ES-I3 (cell line): ENCODE measurements around the gene HSPB8.

Experiments used
- H3K36me3 ChIP-seq: 2 replicates; pipeline ENCODE4 v1.6.1; 2013; ENCODE audit warnings: mild to moderate bottlenecking, low read length, control low read depth, moderate library complexity; ENCODE audit not compliant: insufficient read depth
- H3K4me1 ChIP-seq: 2 replicates; pipeline ENCODE4 v1.6.1; 2013; ENCODE audit warnings: mild to moderate bottlenecking, control low read depth, low read length; ENCODE audit not compliant: insufficient read depth
- H3K9ac ChIP-seq: 2 replicates; pipeline ENCODE4 v1.6.1; 2013; ENCODE audit warnings: low read depth, mild to moderate bottlenecking, low read length, moderate library complexity
- H3K9me3 ChIP-seq: 2 replicates; pipeline ENCODE4 v1.6.1; 2013; ENCODE audit warnings: mild to moderate bottlenecking, low read length, moderate library complexity; ENCODE audit not compliant: control insufficient read depth, insufficient read depth

The HSPB8 gene

DNA sequence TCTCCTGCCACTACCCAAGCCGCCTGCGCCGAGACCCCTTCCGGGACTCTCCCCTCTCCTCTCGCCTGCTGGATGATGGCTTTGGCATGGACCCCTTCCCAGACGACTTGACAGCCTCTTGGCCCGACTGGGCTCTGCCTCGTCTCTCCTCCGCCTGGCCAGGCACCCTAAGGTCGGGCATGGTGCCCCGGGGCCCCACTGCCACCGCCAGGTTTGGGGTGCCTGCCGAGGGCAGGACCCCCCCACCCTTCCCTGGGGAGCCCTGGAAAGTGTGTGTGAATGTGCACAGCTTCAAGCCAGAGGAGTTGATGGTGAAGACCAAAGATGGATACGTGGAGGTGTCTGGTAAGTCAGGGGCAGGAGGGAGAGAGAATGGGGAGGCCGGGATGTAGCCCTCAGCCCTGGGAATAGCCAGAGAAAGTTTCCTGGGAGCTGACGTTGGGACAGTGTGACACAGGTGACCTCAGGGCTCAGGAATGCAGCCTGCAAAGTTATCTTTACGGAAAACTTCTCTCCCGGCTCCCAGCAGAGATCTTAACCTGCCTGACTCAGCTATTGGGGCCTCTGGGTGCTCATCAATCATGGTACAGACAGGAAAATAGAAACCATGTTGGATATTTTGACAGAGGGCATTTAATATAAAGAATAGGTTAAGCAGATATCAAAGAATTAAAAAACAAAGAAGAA lies 747 bp downstream of the HSPB8 start:
- peaks cover 37% of the 10 kb centered on the region for H3K4me1 ChIP-seq

DNA sequence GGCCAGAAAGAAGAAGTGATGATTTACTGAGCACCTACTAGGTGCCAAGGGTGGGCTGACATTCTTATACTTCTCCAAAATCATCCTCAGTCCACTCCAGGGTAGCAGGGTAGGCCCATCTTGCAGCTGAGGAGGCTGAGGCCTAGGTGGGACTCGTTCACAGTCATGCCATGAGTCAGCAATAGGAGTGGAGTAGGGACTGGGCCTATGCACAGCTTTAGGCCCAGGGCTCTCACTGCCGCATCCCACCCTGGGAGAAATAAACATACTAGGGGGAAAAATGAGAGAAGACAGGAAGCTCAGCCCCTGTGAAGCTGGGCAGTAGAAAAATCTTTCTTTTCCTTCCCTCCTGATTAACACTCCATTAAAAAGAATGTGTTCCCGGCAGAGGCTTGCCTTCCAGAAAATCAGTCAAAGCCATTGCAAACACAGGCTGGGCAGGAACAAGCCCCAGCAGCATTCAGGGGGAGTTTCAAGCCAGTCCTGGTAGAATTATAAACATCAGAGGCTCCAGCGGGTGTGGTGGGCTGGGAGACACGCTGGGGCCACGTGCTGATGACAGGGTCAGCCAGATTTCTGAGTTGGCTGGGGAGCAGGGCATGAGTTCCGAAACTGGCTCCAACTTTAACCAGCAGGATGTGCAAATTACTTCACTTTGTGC lies 1.8 kb downstream of the HSPB8 start:
- Histone ChIP-seq H3K9ac (peak overlapping the region; percentile 52), H3K36me3 (no peaks in the 10 kb centered on the region), H3K4me1 (peaks cover 37% of the 10 kb centered on the region), H3K9me3 (no peaks in the 10 kb centered on the region)

More for the DNA sequence above, 747 bp downstream of the HSPB8 start:
- Histone ChIP-seq H3K9me3 (no peaks in the 10 kb centered on the region), H3K9ac (peak overlapping the region; percentile 52), H3K36me3 (no peaks in the 10 kb centered on the region)

DNA sequence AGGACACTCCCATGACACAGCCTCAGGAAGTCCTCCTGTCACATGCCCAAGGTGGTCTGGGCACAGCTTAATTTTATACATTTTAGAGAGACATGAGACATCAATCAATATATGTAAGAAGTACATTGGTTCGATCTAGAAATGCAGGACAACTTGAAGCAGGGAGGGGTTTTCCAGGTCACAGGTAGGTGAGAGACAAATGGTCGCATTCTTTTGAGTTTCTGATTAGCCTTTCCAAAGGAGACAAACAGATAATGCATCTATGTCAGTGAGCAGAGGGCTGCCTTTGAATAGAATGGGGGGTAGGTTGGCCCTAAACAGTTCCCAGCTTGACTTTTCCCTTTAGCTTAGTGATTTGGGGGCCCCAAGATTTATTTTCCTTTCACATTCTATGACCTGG lies 2.5 kb downstream of the HSPB8 start:
- peak overlapping the region; percentile 52; the same call in 1 of the 2 replicates for H3K9ac ChIP-seq
- peaks cover 33% of the 10 kb centered on the region for H3K4me1 ChIP-seq
- H3K36me3 ChIP-seq = no peaks in the 10 kb centered on the region
- H3K9me3 ChIP-seq = no peaks in the 10 kb centered on the region

DNA sequence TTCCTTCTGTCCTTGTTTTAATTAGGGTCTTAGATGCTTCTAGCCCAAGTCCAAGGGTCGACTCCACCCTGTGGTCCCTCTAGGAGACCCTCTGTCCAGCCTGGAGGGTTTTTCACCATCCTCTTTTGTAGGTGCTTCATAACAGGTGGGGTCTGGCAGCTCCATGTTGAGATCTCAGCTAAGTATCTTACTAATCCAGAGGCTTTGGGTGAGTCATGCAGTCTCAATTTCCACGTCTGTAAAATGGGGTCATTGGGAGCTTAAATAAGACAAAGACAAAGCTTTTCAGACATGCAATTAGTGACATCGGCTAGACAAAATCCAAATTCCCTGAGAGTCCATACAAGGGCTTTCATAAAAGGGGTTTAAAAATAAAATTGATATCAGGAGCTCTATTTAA lies 3.2 kb downstream of the HSPB8 start:
- Histone ChIP-seq H3K9ac (no peak overlapping the region), H3K4me1 (peaks cover 29% of the 10 kb centered on the region), H3K36me3 (no peaks in the 10 kb centered on the region), H3K9me3 (no peaks in the 10 kb centered on the region)

DNA sequence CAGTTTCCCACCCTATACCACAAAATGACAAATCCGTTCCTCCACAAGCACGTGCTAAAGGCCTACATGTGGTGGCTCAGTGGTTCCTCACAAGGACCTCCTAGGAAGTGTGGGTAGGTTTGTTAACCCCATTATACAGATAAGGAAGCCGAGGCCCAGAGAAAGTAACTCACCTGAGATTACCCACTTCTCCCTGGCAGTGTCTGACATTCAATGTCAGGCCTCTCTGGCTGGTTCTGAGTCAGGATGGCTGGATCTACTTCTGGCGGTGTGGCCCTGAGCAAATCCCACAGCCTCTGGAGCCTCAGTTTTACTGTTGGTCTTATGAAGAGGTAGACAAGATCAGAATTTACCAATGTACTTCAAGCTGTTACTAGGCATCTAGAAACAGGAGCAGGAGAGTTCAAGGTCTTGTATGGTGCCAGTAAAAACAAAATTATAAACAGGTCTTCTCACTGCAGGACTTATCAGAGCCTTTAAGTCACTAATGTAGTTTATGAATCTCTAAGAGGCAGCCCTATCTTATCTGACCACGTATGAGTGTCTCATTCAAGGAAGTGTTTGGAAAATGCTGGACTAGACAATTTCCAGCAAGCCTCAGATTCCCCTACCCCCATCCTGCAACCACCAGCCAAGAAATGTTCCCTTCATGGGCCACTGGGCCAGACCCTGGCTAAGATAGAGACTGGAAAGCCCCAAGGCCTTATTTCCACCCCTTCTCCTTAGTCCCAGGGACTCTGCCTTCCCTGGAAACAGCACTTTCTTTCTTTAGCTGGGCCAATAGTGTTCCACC lies 4.2 kb downstream of the HSPB8 start:
- Histone ChIP-seq H3K9ac (no peak overlapping the region), H3K36me3 (no peaks in the 10 kb centered on the region), H3K9me3 (no peaks in the 10 kb centered on the region), H3K4me1 (peaks cover 27% of the 10 kb centered on the region)

DNA sequence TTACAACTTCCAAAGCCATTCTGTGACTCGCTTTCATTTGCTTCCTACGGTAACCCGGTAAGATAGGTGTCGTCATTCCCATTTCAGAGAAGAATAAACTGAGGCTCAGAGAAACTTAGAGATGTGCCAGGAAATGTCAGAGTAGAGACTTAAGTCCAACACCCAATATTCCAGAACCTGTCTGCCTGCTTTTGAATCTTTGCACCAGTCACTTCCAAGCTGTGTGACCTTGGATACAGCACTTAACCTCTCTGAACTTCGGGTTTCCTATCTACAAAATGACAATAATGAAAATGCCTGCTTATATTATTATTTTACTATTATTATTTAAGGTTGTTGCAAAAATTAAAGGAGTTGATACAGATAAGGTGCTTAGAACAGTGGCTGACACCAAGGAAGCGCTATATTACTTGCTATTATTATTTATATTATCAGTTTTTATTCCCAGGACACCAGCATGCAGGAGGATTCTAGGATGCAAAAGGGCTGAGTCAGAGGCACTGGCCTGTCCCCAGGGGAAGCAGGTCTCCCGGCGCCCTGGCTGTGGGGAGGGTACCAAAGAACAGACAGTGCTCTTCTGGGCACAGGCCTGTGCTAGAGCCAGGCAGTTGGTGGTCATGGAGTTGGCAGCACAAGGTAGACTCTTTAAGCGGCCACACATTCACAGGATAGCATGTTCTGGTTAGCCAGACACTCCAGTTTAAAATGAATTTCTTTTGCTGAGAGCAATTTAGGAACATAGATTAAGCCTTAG lies 5.4 kb downstream of the HSPB8 start:
- H3K4me1 ChIP-seq = peaks cover 23% of the 10 kb centered on the region
- H3K36me3 ChIP-seq = no peaks in the 10 kb centered on the region
- H3K9me3 ChIP-seq = 0 out of 2 replicates have a peak, but pooled peaks cover 2% of the 10 kb centered on the region
- no peak overlapping the region for H3K9ac ChIP-seq

DNA sequence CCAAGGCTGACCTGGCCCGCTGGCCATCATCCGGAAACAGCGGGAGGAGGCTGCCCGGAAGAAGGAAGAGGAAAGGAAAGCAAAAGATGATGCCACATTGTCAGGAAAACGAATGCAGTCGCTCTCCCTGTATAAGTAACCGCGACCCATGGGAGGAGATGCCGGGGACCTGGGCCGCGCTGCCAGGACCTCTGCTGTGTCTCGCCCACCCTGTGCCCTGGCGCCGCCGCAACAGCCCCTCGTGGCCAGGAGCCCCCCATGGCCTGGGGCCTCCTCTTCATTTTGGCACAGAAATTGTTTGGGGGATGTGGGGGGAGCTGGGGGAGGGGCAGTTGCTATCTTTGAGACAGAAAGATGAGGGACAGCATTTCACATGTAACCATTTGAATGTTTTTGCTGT lies 16.5 kb downstream of the HSPB8 start:
- Histone ChIP-seq H3K9ac (no peak overlapping the region), H3K9me3 (no peaks in the 10 kb centered on the region), H3K4me1 (peaks cover 4% of the 10 kb centered on the region; the same call in 1 of the 2 replicates), H3K36me3 (no peaks in the 10 kb centered on the region)

DNA sequence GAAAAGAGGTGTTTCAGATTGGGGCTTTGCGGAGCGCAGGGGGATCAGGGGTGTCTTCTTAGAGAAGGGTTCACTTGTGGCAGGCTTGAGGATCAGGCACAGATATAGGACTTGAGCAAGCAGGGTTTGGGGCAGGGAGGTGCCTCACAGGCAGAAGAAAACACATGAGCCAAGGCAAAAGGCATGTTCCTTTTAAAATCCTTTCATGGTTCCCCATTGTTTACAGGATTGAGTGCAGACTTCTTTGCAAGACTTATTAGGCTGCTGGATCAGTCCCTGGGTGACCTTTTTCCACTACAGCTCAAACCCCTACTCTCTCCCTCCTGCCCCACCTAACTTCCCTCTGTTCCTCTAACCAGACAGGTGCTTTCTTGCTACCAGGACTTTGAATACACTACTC lies 19.7 kb downstream of the HSPB8 start:
- H3K9me3 ChIP-seq = no peaks in the 10 kb centered on the region
- H3K9ac ChIP-seq = no peak overlapping the region
- peaks cover 11% of the 10 kb centered on the region; the same call in 1 of the 2 replicates for H3K4me1 ChIP-seq
- no peaks in the 10 kb centered on the region for H3K36me3 ChIP-seq

DNA sequence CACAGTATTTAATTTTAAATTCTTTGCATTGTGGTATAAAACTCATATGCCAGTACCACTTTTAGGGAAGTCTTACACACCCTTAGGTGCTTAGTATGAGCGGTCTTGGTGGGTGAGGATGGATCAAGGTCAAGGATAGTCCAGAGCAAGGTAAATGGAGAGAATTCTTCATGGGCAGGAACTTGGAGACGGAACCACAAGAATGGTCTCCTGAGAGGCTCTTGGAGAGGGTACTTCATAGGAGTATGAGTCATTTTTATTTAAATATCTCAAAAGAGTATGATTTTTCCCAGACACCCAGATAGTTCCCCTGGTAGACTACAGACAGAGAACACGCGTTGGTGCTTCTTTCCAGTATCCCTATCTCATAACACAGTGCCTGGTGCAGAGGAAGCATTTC lies 21.9 kb downstream of the HSPB8 start:
- Histone ChIP-seq H3K36me3 (no peaks in the 10 kb centered on the region), H3K9me3 (no peaks in the 10 kb centered on the region), H3K4me1 (peaks cover 11% of the 10 kb centered on the region; the same call in 1 of the 2 replicates), H3K9ac (no peak overlapping the region)

DNA sequence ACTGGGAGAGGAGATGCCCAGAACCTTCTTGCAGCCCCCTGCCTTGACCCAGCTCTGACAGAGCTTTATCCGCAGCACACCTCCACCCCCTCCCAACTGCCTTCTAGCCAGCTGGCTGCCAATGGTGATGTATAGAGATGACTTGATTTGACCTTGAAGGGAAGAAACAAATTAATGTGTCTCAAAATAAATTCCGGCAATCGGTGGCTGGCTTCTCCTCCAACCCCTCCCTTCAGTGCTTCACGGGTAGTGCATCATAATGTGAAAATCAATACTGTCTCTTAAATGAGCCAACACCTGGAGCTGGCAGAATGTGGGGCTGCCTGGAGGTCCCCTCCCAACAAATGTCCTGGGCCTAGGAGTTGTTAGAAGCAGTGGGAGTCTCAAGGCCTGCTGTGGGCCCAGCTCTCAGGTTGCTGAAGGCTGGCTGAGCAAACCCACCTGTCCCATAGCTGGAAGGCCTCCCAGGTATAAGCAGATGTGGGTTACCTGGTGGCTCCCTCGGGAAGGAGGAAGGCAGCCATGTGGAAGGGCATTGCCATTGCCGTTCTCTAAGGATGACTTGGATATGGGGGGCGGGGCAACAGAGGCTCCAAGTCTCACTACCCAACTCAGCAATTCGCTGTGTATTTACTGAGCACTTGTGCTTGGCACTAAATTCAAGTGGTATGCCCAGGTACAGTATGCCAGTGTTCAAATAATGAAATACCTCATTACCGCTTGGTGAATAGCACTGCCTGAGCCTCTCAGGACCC lies 23.2 kb downstream of the HSPB8 start:
- Histone ChIP-seq H3K36me3 (no peaks in the 10 kb centered on the region), H3K9me3 (no peaks in the 10 kb centered on the region), H3K9ac (no peak overlapping the region), H3K4me1 (peaks cover 18% of the 10 kb centered on the region; the same call in 1 of the 2 replicates)

DNA sequence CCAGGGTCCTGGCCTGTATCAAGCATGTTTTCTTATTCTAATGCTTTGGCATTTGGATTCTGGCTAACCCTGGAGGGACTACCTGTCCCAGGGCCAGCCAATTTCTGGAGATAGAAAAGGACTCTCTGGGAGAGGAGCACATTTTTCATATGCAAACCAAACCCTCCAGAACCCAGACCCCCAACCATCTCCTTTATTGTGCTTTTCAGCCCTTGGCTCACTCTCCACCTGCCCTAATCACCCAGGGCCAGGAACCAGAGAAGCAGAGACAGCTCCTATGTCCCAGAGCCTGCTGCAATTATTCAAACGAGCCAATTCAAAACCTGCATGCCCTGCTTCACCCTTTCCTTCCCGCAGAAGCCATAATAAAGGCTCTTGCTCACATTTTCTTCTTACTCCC lies 23.8 kb downstream of the HSPB8 start:
- Histone ChIP-seq H3K9me3 (no peaks in the 10 kb centered on the region), H3K9ac (no peak overlapping the region), H3K36me3 (no peaks in the 10 kb centered on the region), H3K4me1 (peaks cover 18% of the 10 kb centered on the region; the same call in 1 of the 2 replicates)

DNA sequence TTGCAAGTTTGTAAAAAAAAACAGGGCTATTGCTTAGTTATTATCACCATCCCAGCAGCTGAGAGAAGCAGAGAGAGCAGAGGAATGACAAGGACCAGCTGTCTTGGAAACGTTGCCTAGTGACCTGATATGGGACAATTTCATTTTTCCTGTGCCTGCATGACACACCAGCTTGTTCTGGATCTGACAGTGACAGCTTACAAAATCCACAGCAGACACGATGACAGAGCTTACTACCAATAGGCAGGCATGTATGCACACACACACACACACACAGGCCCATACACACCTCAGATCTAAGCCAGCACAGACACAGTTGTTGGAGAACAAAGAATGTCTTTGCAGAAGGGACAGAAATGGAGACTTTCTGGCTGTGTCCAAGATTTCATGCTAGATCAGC lies 25.4 kb downstream of the HSPB8 start:
- H3K36me3 ChIP-seq = no peaks in the 10 kb centered on the region
- H3K9me3 ChIP-seq = no peaks in the 10 kb centered on the region

DNA sequence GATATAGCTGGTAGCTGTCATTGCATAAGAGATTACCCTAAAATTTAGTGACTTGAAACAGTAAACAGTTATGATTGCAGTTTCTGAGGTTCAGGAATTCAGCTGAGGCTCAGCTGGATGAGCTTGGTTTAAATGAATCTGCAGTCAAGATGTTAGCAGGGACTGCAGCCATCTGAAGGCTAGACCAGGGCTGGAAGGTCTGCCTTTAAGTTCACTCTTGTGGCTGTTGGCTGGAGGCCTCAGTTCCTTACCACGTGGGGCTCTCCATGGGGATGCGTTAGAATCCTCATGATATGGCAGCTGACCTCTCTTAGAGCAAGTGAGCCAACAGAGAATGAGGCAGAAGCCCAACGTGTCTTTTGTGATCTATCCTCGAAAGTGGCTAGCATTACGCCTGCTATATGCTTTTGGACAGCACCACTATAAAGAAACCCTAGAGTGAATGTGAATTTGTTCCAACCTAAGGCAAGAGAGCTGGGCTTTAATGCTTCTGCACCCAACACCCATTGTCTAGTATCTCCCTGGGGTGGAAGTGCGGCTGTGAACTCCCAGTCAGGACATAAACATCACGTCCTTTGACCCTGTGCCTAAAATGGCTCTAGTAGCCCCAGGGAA lies 26.0 kb downstream of the HSPB8 start:
- Histone ChIP-seq H3K9ac (no peak overlapping the region), H3K36me3 (no peaks in the 10 kb centered on the region), H3K9me3 (no peaks in the 10 kb centered on the region), H3K4me1 (peaks cover 18% of the 10 kb centered on the region; the same call in 1 of the 2 replicates)

More for the DNA sequence above, 25.4 kb downstream of the HSPB8 start:
- Histone ChIP-seq H3K9ac (no peak overlapping the region), H3K4me1 (peaks cover 18% of the 10 kb centered on the region; the same call in 1 of the 2 replicates)
